HCT116 (cell line): ENCODE results near the gene PHF8.

Experiments
- ATF3 ChIP-seq: IDR thresholded peaks from 2 replicates; pipeline ENCODE4 v1.6.1; 2012
- CBX3 ChIP-seq: IDR thresholded peaks from 2 replicates; pipeline ENCODE4 v1.6.1; 2012; ENCODE audit warnings: low read depth
- CTCF ChIP-seq, 3 experiments: fragments of 200-600 bp in 1 of 3; sonication (generic) in 1 of 3; IDR thresholded peaks in 2 of 3; conservative IDR thresholded peaks in 1 of 3; 2 replicates each; pipeline ENCODE4 v1.5.1; 2012 to 2017; ENCODE audit warnings: low read depth in 2 of 3, low read length in 2 of 3, antibody characterized with exemption in 1 of 3, borderline replicate concordance in 1 of 3, control low read depth in 1 of 3, mild to moderate bottlenecking in 1 of 3, mixed read lengths in 1 of 3, mixed run types in 1 of 3, moderate library complexity in 1 of 3; ENCODE audit not compliant: insufficient read depth in 1 of 3
- EGR1 ChIP-seq: IDR thresholded peaks from 2 replicates; pipeline ENCODE4 v1.6.1; 2012; ENCODE audit warnings: low read depth
- EZH2 ChIP-seq: fragments of 200-600 bp; sonication (generic); IDR thresholded peaks from 2 replicates; pipeline ENCODE4 v1.6.1; 2017; ENCODE audit warnings: antibody characterized with exemption, mixed run types
- FOSL1 ChIP-seq: IDR thresholded peaks from 2 replicates; pipeline ENCODE4 v1.6.1; 2012; ENCODE audit warnings: low read depth
- POLR2A ChIP-seq: IDR thresholded peaks from 2 replicates; pipeline ENCODE4 v1.7.0; 2011; ENCODE audit warnings: borderline replicate concordance; ENCODE audit not compliant: insufficient read depth, insufficient read length; ENCODE audit errors: extremely low read depth
- POLR2AphosphoS5 ChIP-seq: IDR thresholded peaks from 2 replicates; pipeline ENCODE4 v1.6.1; 2011; ENCODE audit warnings: mild to moderate bottlenecking, low read depth, low read length, moderate library complexity
- RAD21 ChIP-seq: IDR thresholded peaks from 2 replicates; pipeline ENCODE4 v1.6.1; 2012; ENCODE audit warnings: low read depth, mild to moderate bottlenecking
- TF ChIP-seq, protein P1 (sequence below): IDR thresholded peaks from 2 replicates; pipeline ENCODE4 v1.6.1; 2011; ENCODE audit warnings: mild to moderate bottlenecking, low read length, moderate library complexity; ENCODE audit not compliant: insufficient replicate concordance; ENCODE audit errors: extremely low read depth
- TF ChIP-seq, protein P2 (sequence below): IDR thresholded peaks from 2 replicates; pipeline ENCODE4 v1.6.1; 2012; ENCODE audit warnings: low read depth

GRCh38 chrX:53926030-53926429, 118.2 kb downstream of the PHF8 start:
- no peak for TF ChIP-seq POLR2A
- TF ChIP-seq CBX3: no peak
- no peak for TF ChIP-seq CTCF (IDR thresholded peaks at IDR 0.05 in 2 of 3, conservative IDR thresholded peaks at IDR 0.05 in 1 of 3; ENCODE audit: borderline replicate concordance in 1 of 3, insufficient read depth in 1 of 3, low read depth in 2 of 3, low read length in 2 of 3)
- TF ChIP-seq FOSL1: no peak
- TF ChIP-seq, protein P1, sequence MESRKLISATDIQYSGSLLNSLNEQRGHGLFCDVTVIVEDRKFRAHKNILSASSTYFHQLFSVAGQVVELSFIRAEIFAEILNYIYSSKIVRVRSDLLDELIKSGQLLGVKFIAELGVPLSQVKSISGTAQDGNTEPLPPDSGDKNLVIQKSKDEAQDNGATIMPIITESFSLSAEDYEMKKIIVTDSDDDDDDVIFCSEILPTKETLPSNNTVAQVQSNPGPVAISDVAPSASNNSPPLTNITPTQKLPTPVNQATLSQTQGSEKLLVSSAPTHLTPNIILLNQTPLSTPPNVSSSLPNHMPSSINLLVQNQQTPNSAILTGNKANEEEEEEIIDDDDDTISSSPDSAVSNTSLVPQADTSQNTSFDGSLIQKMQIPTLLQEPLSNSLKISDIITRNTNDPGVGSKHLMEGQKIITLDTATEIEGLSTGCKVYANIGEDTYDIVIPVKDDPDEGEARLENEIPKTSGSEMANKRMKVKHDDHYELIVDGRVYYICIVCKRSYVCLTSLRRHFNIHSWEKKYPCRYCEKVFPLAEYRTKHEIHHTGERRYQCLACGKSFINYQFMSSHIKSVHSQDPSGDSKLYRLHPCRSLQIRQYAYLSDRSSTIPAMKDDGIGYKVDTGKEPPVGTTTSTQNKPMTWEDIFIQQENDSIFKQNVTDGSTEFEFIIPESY: no peak
- TF ChIP-seq, protein P2, sequence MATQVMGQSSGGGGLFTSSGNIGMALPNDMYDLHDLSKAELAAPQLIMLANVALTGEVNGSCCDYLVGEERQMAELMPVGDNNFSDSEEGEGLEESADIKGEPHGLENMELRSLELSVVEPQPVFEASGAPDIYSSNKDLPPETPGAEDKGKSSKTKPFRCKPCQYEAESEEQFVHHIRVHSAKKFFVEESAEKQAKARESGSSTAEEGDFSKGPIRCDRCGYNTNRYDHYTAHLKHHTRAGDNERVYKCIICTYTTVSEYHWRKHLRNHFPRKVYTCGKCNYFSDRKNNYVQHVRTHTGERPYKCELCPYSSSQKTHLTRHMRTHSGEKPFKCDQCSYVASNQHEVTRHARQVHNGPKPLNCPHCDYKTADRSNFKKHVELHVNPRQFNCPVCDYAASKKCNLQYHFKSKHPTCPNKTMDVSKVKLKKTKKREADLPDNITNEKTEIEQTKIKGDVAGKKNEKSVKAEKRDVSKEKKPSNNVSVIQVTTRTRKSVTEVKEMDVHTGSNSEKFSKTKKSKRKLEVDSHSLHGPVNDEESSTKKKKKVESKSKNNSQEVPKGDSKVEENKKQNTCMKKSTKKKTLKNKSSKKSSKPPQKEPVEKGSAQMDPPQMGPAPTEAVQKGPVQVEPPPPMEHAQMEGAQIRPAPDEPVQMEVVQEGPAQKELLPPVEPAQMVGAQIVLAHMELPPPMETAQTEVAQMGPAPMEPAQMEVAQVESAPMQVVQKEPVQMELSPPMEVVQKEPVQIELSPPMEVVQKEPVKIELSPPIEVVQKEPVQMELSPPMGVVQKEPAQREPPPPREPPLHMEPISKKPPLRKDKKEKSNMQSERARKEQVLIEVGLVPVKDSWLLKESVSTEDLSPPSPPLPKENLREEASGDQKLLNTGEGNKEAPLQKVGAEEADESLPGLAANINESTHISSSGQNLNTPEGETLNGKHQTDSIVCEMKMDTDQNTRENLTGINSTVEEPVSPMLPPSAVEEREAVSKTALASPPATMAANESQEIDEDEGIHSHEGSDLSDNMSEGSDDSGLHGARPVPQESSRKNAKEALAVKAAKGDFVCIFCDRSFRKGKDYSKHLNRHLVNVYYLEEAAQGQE: no peak
- no peak for TF ChIP-seq POLR2AphosphoS5
- TF ChIP-seq EZH2: no peak
- TF ChIP-seq EGR1: no peak
- no peak for TF ChIP-seq ATF3
- no peak for TF ChIP-seq RAD21
